Caco-2 (cell line): ENCODE measurements around the gene NAV3. TPM values are rescaled to one million over a fixed set of nuclear protein-coding genes. Genes with fewer than 3 reads are reported as not detected.

Experiments
- BruUV-seq: library from RNA; stranded (reverse); fragments of 400-500 nt; replicated peaks from 2 replicates; lab custom pipeline; 2021; lab: Mats Ljungman, UMichigan
- CTCF ChIA-PET: fragments of 300-600 bp; sonication (Branson Sonifier 250); formaldehyde crosslinking; loops from one replicate; lab custom pipeline; 2022; ENCODE audit warnings: antibody characterized with exemption; lab: Charles Lee
- POLR2A ChIA-PET: fragments of 300-600 bp; sonication (Branson Sonifier 250); formaldehyde crosslinking; loops from one replicate; lab custom pipeline; 2022; ENCODE audit warnings: antibody characterized with exemption; lab: Charles Lee
- DNase-seq, 2 experiments: peaks; one replicate each; pipeline versions ENCODE4 v3.0.0 to v3.0.0-alpha.2; 2020 to 2022
- H3K27me3 ChIP-seq: replicated peaks from 2 replicates; pipeline ENCODE4 v1.6.0; 2011; ENCODE audit warnings: low read length; ENCODE audit not compliant: control insufficient read depth, insufficient read depth
- H3K36me3 ChIP-seq: 2 replicates; pipeline ENCODE4 v1.5.1; 2011; ENCODE audit warnings: low read length; ENCODE audit not compliant: control insufficient read depth, insufficient read depth
- H3K4me1 ChIP-seq: fragments of 250-450 bp; sonication (Bioruptor Pico); 2 replicates; pipeline ENCODE4 v1.5.1; 2020; ENCODE audit warnings: mild to moderate bottlenecking
- H3K4me3 ChIP-seq: 2 replicates; pipeline ENCODE4 v1.5.1; 2011; ENCODE audit warnings: low read depth, mild to moderate bottlenecking, control low read depth, low read length
- H3K9me3 ChIP-seq: fragments of 250-450 bp; sonication (Bioruptor Pico); 2 replicates; pipeline ENCODE4 v1.5.1; 2020; ENCODE audit warnings: mild to moderate bottlenecking, moderate library complexity
- H3K27ac Mint-ChIP-seq: one replicate; pipeline ENCODE4 v1.8.0; 2022; ENCODE audit warnings: mixed read lengths; ENCODE audit not compliant: unreplicated experiment
- H3K27me3 Mint-ChIP-seq: one replicate; pipeline ENCODE4 v1.8.0; 2022; ENCODE audit warnings: mixed read lengths; ENCODE audit not compliant: insufficient read depth, unreplicated experiment
- H3K36me3 Mint-ChIP-seq: one replicate; pipeline ENCODE4 v1.8.0; 2022; ENCODE audit warnings: mild to moderate bottlenecking, mixed read lengths; ENCODE audit not compliant: insufficient read depth, unreplicated experiment
- H3K4me1 Mint-ChIP-seq: one replicate; pipeline ENCODE4 v1.8.0; 2022; ENCODE audit warnings: low read depth, mixed read lengths; ENCODE audit not compliant: unreplicated experiment
- H3K4me3 Mint-ChIP-seq: one replicate; pipeline ENCODE4 v1.8.0; 2022; ENCODE audit warnings: mild to moderate bottlenecking, moderate library complexity, mixed read lengths; ENCODE audit not compliant: unreplicated experiment
- H3K9me3 Mint-ChIP-seq: one replicate; pipeline ENCODE4 v1.8.0; 2022; ENCODE audit warnings: mixed read lengths; ENCODE audit not compliant: unreplicated experiment
- intact Hi-C: fragments of 100-400 bp; cut with micrococcal nuclease; formaldehyde crosslinking; loops from one replicate; pipeline ENCODE4 v1.10.0; 2022; ENCODE audit not compliant: unreplicated experiment
- total RNA-seq: library from RNA; stranded (reverse); gene quantifications from 2 replicates; pipeline ENCODE4 v1.2.3, GENCODE V29; 2022
- TF ChIP-seq, protein P1 (sequence below), 2 experiments: fragments of 200-600 bp in 1 of 2; IDR thresholded peaks; 1 replicate in 1 of 2; 2 replicates in 1 of 2; pipeline versions ENCODE4 v1.5.1 to v1.8.0; 2011 to 2022; ENCODE audit warnings: antibody characterized with exemption in 1 of 2, control low read depth in 1 of 2, inconsistent platforms in 1 of 2, low read depth in 1 of 2, low read length in 1 of 2, mild to moderate bottlenecking in 1 of 2, moderate library complexity in 1 of 2; ENCODE audit not compliant: insufficient read depth in 1 of 2, severe bottlenecking in 1 of 2, unreplicated experiment in 1 of 2

NAV3 gene
- total RNA-seq, 1 experiment from 2014 or later = 0.45 TPM

DNA sequence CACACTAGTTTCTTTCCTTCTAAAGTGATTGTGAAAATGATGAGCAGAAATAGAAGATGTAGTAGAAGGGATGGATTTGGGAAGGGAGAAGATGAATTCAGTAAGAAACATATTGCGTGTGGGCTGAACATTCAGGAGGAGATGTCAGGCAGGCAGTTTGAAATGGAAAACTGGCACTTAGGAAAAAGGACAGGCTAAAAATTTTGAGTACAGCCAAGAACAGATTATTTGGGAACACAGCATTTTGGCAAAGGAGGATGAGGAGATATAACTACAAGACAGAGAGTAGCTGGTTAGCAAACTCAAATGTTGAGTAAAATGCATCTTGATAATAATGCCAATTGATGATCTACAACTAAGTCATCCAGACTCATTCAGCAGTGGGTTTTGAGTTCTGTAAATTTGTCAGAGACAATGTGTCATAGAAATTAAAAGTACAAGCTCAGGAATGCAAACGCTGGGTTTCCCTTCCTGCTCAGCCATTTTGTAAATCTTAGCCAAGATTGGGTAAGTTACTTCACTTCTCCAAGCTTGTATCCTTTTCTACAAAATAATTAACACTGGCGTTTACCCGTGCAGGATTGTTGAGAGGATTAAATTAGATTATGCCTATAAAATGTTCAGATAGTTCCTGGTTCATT is 255.0 kb downstream of the NAV3 start:
- no peaks in the 10 kb centered on the region for H3K27me3 Mint-ChIP-seq
- intact Hi-C loops = no loop called here
- H3K27ac Mint-ChIP-seq = no peak overlapping the region
- no peaks in the 10 kb centered on the region for H3K4me1 Mint-ChIP-seq
- TF ChIP-seq, protein P1, sequence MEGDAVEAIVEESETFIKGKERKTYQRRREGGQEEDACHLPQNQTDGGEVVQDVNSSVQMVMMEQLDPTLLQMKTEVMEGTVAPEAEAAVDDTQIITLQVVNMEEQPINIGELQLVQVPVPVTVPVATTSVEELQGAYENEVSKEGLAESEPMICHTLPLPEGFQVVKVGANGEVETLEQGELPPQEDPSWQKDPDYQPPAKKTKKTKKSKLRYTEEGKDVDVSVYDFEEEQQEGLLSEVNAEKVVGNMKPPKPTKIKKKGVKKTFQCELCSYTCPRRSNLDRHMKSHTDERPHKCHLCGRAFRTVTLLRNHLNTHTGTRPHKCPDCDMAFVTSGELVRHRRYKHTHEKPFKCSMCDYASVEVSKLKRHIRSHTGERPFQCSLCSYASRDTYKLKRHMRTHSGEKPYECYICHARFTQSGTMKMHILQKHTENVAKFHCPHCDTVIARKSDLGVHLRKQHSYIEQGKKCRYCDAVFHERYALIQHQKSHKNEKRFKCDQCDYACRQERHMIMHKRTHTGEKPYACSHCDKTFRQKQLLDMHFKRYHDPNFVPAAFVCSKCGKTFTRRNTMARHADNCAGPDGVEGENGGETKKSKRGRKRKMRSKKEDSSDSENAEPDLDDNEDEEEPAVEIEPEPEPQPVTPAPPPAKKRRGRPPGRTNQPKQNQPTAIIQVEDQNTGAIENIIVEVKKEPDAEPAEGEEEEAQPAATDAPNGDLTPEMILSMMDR (IDR thresholded peaks at IDR 0.05; ENCODE audit: insufficient read depth in 1 of 2, low read depth in 1 of 2, low read length in 1 of 2, severe bottlenecking in 1 of 2, unreplicated experiment in 1 of 2) = no peak
- no TSS peak for BruUV-seq
- ChIA-PET CTCF (no interaction called here), POLR2A (no interaction called here)
- no peaks in the 10 kb centered on the region for H3K9me3 Mint-ChIP-seq
- H3K4me3 Mint-ChIP-seq = no peak overlapping the region
- H3K27me3 ChIP-seq = no peaks in the 10 kb centered on the region
- H3K4me1 ChIP-seq = no peaks in the 10 kb centered on the region
- H3K36me3 ChIP-seq = no peaks in the 10 kb centered on the region
- DNase-seq = no peak
- H3K9me3 ChIP-seq = no peaks in the 10 kb centered on the region
- no peaks in the 10 kb centered on the region for H3K36me3 Mint-ChIP-seq
- no peak overlapping the region for H3K4me3 ChIP-seq

DNA sequence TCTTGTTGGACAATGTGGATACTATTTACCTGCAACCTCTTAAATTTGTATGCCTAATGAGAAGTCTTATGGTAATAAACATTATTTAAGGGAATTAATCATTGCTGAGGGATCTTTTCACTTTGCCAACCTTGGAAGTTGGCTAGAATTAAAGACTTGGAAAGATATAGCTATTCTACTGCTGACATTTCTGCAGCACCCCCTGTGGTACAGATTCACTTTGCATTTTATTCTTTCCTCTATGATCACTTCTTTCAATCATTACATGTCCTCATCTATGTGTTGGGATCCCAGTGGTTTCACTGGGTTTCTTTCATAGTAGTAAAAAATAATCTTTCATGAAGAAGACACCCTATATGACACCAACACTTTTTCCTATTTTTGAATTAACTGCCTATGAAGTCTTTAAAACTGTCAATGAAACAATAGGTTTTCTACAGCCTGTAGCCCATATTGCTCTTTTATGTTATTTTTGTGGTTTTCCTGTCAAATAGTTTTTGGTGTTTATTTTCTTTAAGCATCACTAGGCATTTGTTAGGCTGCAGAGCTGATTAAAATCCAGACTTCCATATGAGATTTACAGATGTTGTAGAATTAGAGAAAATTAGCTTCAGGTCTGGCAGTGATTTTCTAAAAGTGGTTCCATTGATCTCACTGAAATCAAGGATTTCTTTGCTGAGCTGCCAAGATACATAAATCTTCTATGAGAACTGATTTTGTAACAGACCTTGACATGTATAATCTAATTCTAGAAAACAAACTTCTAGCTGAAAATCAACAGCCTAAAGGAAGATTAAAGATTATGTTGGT is 256.1 kb downstream of the NAV3 start:
- no peak overlapping the region for H3K4me3 ChIP-seq
- Mint-ChIP-seq H3K27ac (no peak overlapping the region), H3K27me3 (no peaks in the 10 kb centered on the region), H3K4me3 (no peak overlapping the region), H3K36me3 (no peaks in the 10 kb centered on the region), H3K9me3 (no peaks in the 10 kb centered on the region), H3K4me1 (no peaks in the 10 kb centered on the region)
- no TSS peak for BruUV-seq
- H3K4me1 ChIP-seq = no peaks in the 10 kb centered on the region
- intact Hi-C loops = no loop called here
- TF ChIP-seq, protein P1 (IDR thresholded peaks at IDR 0.05; ENCODE audit: insufficient read depth in 1 of 2, low read depth in 1 of 2, low read length in 1 of 2, severe bottlenecking in 1 of 2, unreplicated experiment in 1 of 2) = peak in 1 of 2 experiments; percentile 11
- no peaks in the 10 kb centered on the region for H3K27me3 ChIP-seq
- no peak for DNase-seq
- no peaks in the 10 kb centered on the region for H3K9me3 ChIP-seq
- POLR2A ChIA-PET = no interaction called here
- no peaks in the 10 kb centered on the region for H3K36me3 ChIP-seq
- CTCF ChIA-PET = no interaction called here

DNA sequence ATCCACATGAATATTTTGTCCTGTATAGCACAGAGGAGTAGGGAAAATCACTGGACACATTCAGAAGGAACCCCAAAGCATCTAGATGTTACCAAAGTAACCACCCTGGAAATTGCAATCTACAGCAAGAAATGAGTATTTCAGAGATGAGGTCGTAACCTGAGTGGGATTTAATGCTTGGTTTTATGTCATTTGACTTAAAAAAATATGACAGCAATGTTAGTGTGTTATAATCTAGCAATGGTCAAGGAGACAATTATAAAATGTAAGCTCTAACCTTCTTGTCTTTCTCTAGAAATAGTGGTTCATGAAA is 256.6 kb downstream of the NAV3 start:
- no peaks in the 10 kb centered on the region for H3K9me3 Mint-ChIP-seq
- TF ChIP-seq, protein P1 (IDR thresholded peaks at IDR 0.05; ENCODE audit: insufficient read depth in 1 of 2, low read depth in 1 of 2, low read length in 1 of 2, severe bottlenecking in 1 of 2, unreplicated experiment in 1 of 2) = no peak
- no peaks in the 10 kb centered on the region for H3K36me3 Mint-ChIP-seq
- no peak overlapping the region for H3K27ac Mint-ChIP-seq
- POLR2A ChIA-PET = no interaction called here
- DNase-seq = no peak
- Histone ChIP-seq H3K27me3 (no peaks in the 10 kb centered on the region), H3K36me3 (no peaks in the 10 kb centered on the region), H3K4me3 (no peak overlapping the region), H3K4me1 (no peaks in the 10 kb centered on the region), H3K9me3 (no peaks in the 10 kb centered on the region)
- intact Hi-C loops = no loop called here
- BruUV-seq = no TSS peak
- CTCF ChIA-PET = no interaction called here
- H3K4me3 Mint-ChIP-seq = no peak overlapping the region
- H3K4me1 Mint-ChIP-seq = no peaks in the 10 kb centered on the region
- no peaks in the 10 kb centered on the region for H3K27me3 Mint-ChIP-seq
